OCI-LY7 (cell line): ENCODE measurements around the gene MNS1.

Source experiments
- CTCF ChIP-seq: fragments of 200-600 bp; sonication (generic); conservative IDR thresholded peaks from 2 replicates; pipeline ENCODE4 v1.5.1; 2014; ENCODE audit warnings: mild to moderate bottlenecking, antibody characterized with exemption, low read length, moderate library complexity, mixed read lengths
- EZH2phosphoT487 ChIP-seq: fragments of 200-600 bp; sonication (generic); IDR thresholded peaks from 2 replicates; pipeline ENCODE4 v1.6.1; 2018; ENCODE audit warnings: low read depth, borderline replicate concordance, mild to moderate bottlenecking, mixed run types, antibody characterized with exemption, low read length, moderate library complexity, mixed read lengths

- TF ChIP-seq CTCF (no peak), EZH2phosphoT487 (no peak)
Measured at GRCh38 chr15:56460071-56460470, 4.9 kb downstream of the MNS1 start.
